HFFc6 (cell line): ENCODE measurements around the gene CERS6. TPM values are rescaled to one million over a fixed set of nuclear protein-coding genes. Genes with fewer than 3 reads are reported as not detected.

Source experiments
- DNase-seq: peaks from one replicate; pipeline ENCODE4 v3.0.0-alpha.2; 2018
- H3K27ac Mint-ChIP-seq: 2 replicates; pipeline ENCODE4 v1.8.0; 2020; ENCODE audit warnings: mild to moderate bottlenecking, mixed read lengths
- H3K27me3 Mint-ChIP-seq: 2 replicates; pipeline ENCODE4 v1.8.0; 2021; ENCODE audit warnings: mild to moderate bottlenecking, moderate library complexity, mixed read lengths; ENCODE audit not compliant: insufficient read depth
- H3K36me3 Mint-ChIP-seq: 2 replicates; pipeline ENCODE4 v1.8.0; 2021; ENCODE audit warnings: low read depth, mixed read lengths
- H3K4me1 Mint-ChIP-seq: 2 replicates; pipeline ENCODE4 v1.8.0; 2020; ENCODE audit warnings: low read depth, mixed read lengths
- H3K4me3 Mint-ChIP-seq: 2 replicates; pipeline ENCODE4 v1.8.0; 2020; ENCODE audit warnings: mild to moderate bottlenecking, moderate library complexity, mixed read lengths
- H3K9me3 Mint-ChIP-seq: 2 replicates; pipeline ENCODE4 v1.8.0; 2020; ENCODE audit warnings: mild to moderate bottlenecking, mixed read lengths
- CTCF ChIP-seq: fragments of 200-600 bp; sonication (generic); IDR thresholded peaks from 2 replicates; pipeline ENCODE4 v1.5.0; 2021; ENCODE audit warnings: antibody characterized with exemption, mild to moderate bottlenecking
- total RNA-seq, 6 experiments: library from RNA; stranded (reverse); fragmentation: NEBNext Ultra II Directional; extraction: Animal tissue kit (Norgen Biotek cat#: 25700); gene quantifications; 2 replicates in 1 of 6; 3 replicates in 5 of 6; pipeline ENCODE4 v1.2.3, GENCODE V29; 2021

Gene CERS6
- total RNA-seq, 6 experiments from 2014 or later, result 6.2 to 9.9 (median 7.5) TPM

- Mint-ChIP-seq H3K4me3 (no peak overlapping the region), H3K36me3 (no peaks in the 10 kb centered on the region), H3K4me1 (peaks cover 44% of the 10 kb centered on the region)
Measured at GRCh38 chr2:168524005-168524404, 67.9 kb downstream of the CERS6 start.

GRCh38 chr2:168525020-168525419 is 68.9 kb downstream of the CERS6 start:
- Mint-ChIP-seq H3K4me3 (no peak overlapping the region), H3K9me3 (no peaks in the 10 kb centered on the region), H3K27me3 (no peaks in the 10 kb centered on the region), H3K4me1 (peaks cover 49% of the 10 kb centered on the region), H3K27ac (no peak overlapping the region), H3K36me3 (no peaks in the 10 kb centered on the region)
- TF ChIP-seq CTCF, result no peak
- no peak for DNase-seq

More at GRCh38 chr2:168524005-168524404, 67.9 kb downstream of the CERS6 start:
- no peak for DNase-seq
- Mint-ChIP-seq H3K27ac (no peak overlapping the region), H3K9me3 (no peaks in the 10 kb centered on the region), H3K27me3 (no peaks in the 10 kb centered on the region)
- TF ChIP-seq CTCF, result no peak

DNA sequence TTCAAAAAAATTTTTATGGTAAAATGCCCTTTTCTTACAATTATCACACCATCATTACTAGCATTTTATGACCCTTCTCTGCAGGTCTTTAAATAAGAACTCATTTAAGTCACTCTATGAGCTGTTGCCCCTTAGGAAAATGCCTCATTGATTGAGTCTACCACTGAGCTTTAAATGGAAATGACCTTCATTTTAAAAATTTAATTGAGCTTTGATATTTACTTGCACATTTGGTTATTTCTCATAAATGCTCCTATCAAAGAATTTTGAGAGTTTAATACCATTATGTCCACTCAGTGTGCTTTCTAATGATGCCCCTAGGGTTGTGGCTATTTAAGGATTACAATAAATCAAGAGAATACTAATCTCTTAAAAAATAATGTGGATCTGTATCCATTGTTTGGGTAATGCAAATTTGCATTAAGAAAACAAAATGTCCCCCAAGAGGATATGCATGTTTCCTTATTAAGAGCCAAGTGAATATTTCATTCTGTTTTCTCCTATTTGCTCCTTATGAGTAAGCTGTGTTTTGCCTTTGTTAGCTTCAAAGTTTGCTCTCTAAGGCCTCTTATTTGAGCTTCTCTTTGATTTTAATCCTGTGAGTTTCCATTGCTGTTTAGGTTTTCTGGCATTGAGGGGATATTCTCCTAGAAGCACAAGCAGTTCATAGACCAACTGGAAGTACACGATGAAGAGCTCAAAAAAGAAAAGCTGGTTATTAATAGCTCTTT is 69.8 kb downstream of the CERS6 start:
- Mint-ChIP-seq H3K36me3 (no peaks in the 10 kb centered on the region), H3K9me3 (no peaks in the 10 kb centered on the region), H3K4me1 (peaks cover 52% of the 10 kb centered on the region), H3K27me3 (no peaks in the 10 kb centered on the region), H3K27ac (no peak overlapping the region), H3K4me3 (no peak overlapping the region)
- TF ChIP-seq CTCF, result no peak
- no peak for DNase-seq

GRCh38 chr2:168526641-168527040 is 70.6 kb downstream of the CERS6 start:
- Mint-ChIP-seq H3K36me3 (no peaks in the 10 kb centered on the region), H3K4me1 (peaks cover 52% of the 10 kb centered on the region), H3K4me3 (no peak overlapping the region), H3K9me3 (no peaks in the 10 kb centered on the region), H3K27ac (no peak overlapping the region), H3K27me3 (no peaks in the 10 kb centered on the region)
- no peak for TF ChIP-seq CTCF
- no peak for DNase-seq

- Mint-ChIP-seq H3K36me3 (no peaks in the 10 kb centered on the region), H3K4me3 (no peak overlapping the region), H3K27me3 (no peaks in the 10 kb centered on the region), H3K4me1 (peaks cover 56% of the 10 kb centered on the region), H3K9me3 (no peaks in the 10 kb centered on the region), H3K27ac (no peak overlapping the region)
- TF ChIP-seq CTCF, result no peak
- no peak for DNase-seq
Measured at GRCh38 chr2:168528016-168528415, 71.9 kb downstream of the CERS6 start.
